Stomach (tissue), 9 donors: ENCODE measurements around the gene RNF20. TPM values are rescaled to one million over a fixed set of nuclear protein-coding genes. Genes with fewer than 3 reads are reported as not detected.

Experiments
- DNase-seq, 2 donors: peaks; one replicate each; pipeline versions ENCODE4 v3.0.0 to v3.0.0-alpha.2; 2013 to 2019
- H3K27ac ChIP-seq, 5 donors: fragments of 200-600 bp in 4 of 5; sonication (generic) in 4 of 5; one replicate each; pipeline ENCODE4 v1.5.1; 2013 to 2019; ENCODE audit warnings: mild to moderate bottlenecking in 1 of 5, moderate library complexity in 1 of 5
- H3K27me3 ChIP-seq, 3 donors: fragments of 200-600 bp; sonication (generic); one replicate each; pipeline ENCODE4 v1.5.1; 2017 to 2019; ENCODE audit warnings: mixed run types in 1 of 3
- H3K36me3 ChIP-seq, 4 donors: fragments of 200-600 bp; sonication (generic); 1 replicate in 3 of 4; 2 replicates in 1 of 4; pipeline ENCODE4 v1.5.1; 2016 to 2019
- H3K4me1 ChIP-seq, 4 donors: fragments of 200-600 bp; sonication (generic); one replicate each; pipeline ENCODE4 v1.5.1; 2016 to 2019
- H3K4me3 ChIP-seq, 4 donors: fragments of 200-600 bp; sonication (generic) in 3 of 4; one replicate each; pipeline ENCODE4 v1.5.1; 2016 to 2019; ENCODE audit warnings: mild to moderate bottlenecking in 1 of 4
- H3K9me3 ChIP-seq, 4 donors: fragments of 200-600 bp; sonication (generic); one replicate each; pipeline ENCODE4 v1.5.1; 2016 to 2019
- CTCF ChIP-seq, 7 experiments: fragments of 450-650 bp in 4 of 7; fragments of 200-600 bp in 3 of 7; sonication (generic) in 3 of 7; IDR thresholded peaks; one replicate each; pipeline ENCODE4 v1.5.1; 2016 to 2019; ENCODE audit warnings: antibody characterized with exemption in 7 of 7, control low read depth in 2 of 7, mild to moderate bottlenecking in 1 of 7
- EP300 ChIP-seq: sonication (generic); formaldehyde crosslinking; IDR thresholded peaks from one replicate; pipeline ENCODE4 v1.6.1; 2017; ENCODE audit warnings: antibody characterized with exemption
- POLR2A ChIP-seq, 4 donors: fragments of 450-650 bp; IDR thresholded peaks; one replicate each; pipeline ENCODE4 v1.6.1; 2016; ENCODE audit warnings: antibody characterized with exemption in 4 of 4, control low read depth in 2 of 4, mild to moderate bottlenecking in 1 of 4, moderate library complexity in 1 of 4
- POLR2AphosphoS5 ChIP-seq, 3 donors: sonication (generic); formaldehyde crosslinking; IDR thresholded peaks; one replicate each; pipeline ENCODE4 v1.6.1; 2016; ENCODE audit warnings: antibody characterized with exemption in 3 of 3
- WGBS, 5 donors: extraction: QIAGEN DNeasy Blood & Tissue Kit in 3 of 5; methylation state at CpG; one replicate each; pipeline versions ENCODE4 v1.1.5 to v1.1.7; 2013 to 2018; 5-methylcytosine and 5-hydroxymethylcytosine counted together
- intact Hi-C: fragments of 100-400 bp; cut with DNase I; formaldehyde crosslinking; loops from one replicate; pipeline ENCODE4 v1.15.1; 2023; ENCODE audit warnings: low total_unique reads
- polyA plus RNA-seq, 3 donors: library from polyadenylated mRNA; stranded (reverse); fragments of 200-250 nt; gene quantifications; one replicate each; pipeline ENCODE4 v1.2.3, GENCODE V29; 2013
- small RNA-seq, 4 donors: library from RNA; depleted of rRNA; stranded (forward); fragments of <200 nt; gene quantifications; one replicate each; pipeline ENCODE3, GENCODE V24; 2016
- total RNA-seq, 5 donors: library from RNA; depleted of rRNA; stranded (reverse); fragments of >200 nt; gene quantifications; one replicate each; pipeline versions ENCODE4 v1.1.0 to v1.2.3, GENCODE V29; 2014 to 2016
- donor health status: healthy with polysubstance abuse.
- donor health status: Bipolar disorder and iron deficiency.
- donor health status: healthy.

RNF20 gene
- total and polyA plus RNA-seq, 8 donors, result 8.2 to 30.4 (median 12.4) TPM

- WGBS, 5 donors, result 74 to 86% (median 77%) methylated on average over 3 of the region's 3 CpGs
- Histone ChIP-seq H3K4me1 (peaks cover 0 to 7% (median 0%) of the 10 kb centered on the region in 4 donors), H3K27ac (no peak overlapping the region), H3K27me3 (peaks cover 0 to 6% (median 0%) of the 10 kb centered on the region in 3 donors), H3K9me3 (no peaks in the 10 kb centered on the region), H3K36me3 (no peaks in the 10 kb centered on the region), H3K4me3 (no peak overlapping the region)
- intact Hi-C loops, result no loop called here
- DNase-seq, result no peak
- TF ChIP-seq CTCF (IDR thresholded peaks at IDR 0.05) (no peak), POLR2A (IDR thresholded peaks at IDR 0.05) (no peak), POLR2AphosphoS5 (IDR thresholded peaks at IDR 0.05) (no peak), EP300 (no peak)
Observed at GRCh38 chr9:101605547-101605946, 71.9 kb downstream of the RNF20 start.

Small RNAs within 50 kb of the gene (small RNA-seq; reads per million reads assigned to genes)
- gene AL353621.1, result 0 reads per million in 4 donors

Other genes with a start within 250 kb of the RNF20 start
- under 1 TPM in 1 of 5 donors, not detected in 4; 0.55 TPM for gene BAAT, start 148.8 kb upstream of the RNF20 start, total RNA-seq
- gene BAAT, start 148.8 kb upstream of the RNF20 start, polyA plus RNA-seq, result not detected
- 10 to 100 TPM in 3 of 5 donors, 1 to 10 TPM in 1, under 1 TPM in 1; 0.87 to 46.1 (median 22.8) TPM for gene MRPL50, start 135.2 kb upstream of the RNF20 start, total RNA-seq
- 10 to 100 TPM in 2 of 3 donors, 1 to 10 TPM in 1; 7.0 to 12.2 (median 11.8) TPM for gene MRPL50, start 135.2 kb upstream of the RNF20 start, polyA plus RNA-seq
- 10 to 100 TPM in 4 of 5 donors, 1 to 10 TPM in 1; 7.0 to 52.2 (median 25.7) TPM for gene ZNF189, start 135.0 kb upstream of the RNF20 start, total RNA-seq
- gene ZNF189, start 135.0 kb upstream of the RNF20 start, polyA plus RNA-seq, result 10 to 100 TPM in 1 of 3 donors, 1 to 10 TPM in 2; 5.8 to 10.8 (median 7.0) TPM
- gene ALDOB, start 98.1 kb upstream of the RNF20 start, total RNA-seq, result 100 to 1,000 TPM in 1 of 5 donors, 1 to 10 TPM in 2, under 1 TPM in 1, not detected in 1; 0.45 to 101 (median 2.4) TPM
- gene ALDOB, start 98.1 kb upstream of the RNF20 start, polyA plus RNA-seq, result 10 to 100 TPM in 1 of 3 donors, 1 to 10 TPM in 2; 1.1 to 13.0 (median 2.5) TPM
- gene PPP3R2, start 61.1 kb downstream of the RNF20 start, total RNA-seq, result not detected
- gene PPP3R2, start 61.1 kb downstream of the RNF20 start, polyA plus RNA-seq, result not detected
- under 1 TPM in 1 of 5 donors, not detected in 4; 0.18 TPM for gene GRIN3A, start 204.8 kb downstream of the RNF20 start, total RNA-seq
- not detected for gene GRIN3A, start 204.8 kb downstream of the RNF20 start, polyA plus RNA-seq